Measurements from ENCODE around the gene HOXA9. TPM values are rescaled to one million over a fixed set of nuclear protein-coding genes. Genes with fewer than 3 reads are reported as not detected.

HOXA9 gene
- total RNA-seq, 4 donors from 2014 or later: 0.54 to 0.89 TPM; not detected in 2

- H3K4me3 ChIP-seq: peak overlapping the region in 1 of 2 donors; percentile 94
- no peaks in the 10 kb centered on the region for H3K36me3 ChIP-seq
- TF ChIP-seq EP300 (IDR thresholded peaks at IDR 0.05): no peak
- TF ChIP-seq CTCF (IDR thresholded peaks at IDR 0.05): peak in 1 of 4 experiments; percentile 9
- TF ChIP-seq POLR2AphosphoS5 (IDR thresholded peaks at IDR 0.05): no peak
- H3K4me1 ChIP-seq: peaks cover 0 to 42% (median 0%) of the 10 kb centered on the region in 3 donors
- H3K27ac ChIP-seq: peak overlapping the region in 3 of 4 donors; percentile 70 to 99 (median 90)
- no peak for ATAC-seq
- no peaks in the 10 kb centered on the region for H3K9me3 ChIP-seq
- H3K27me3 ChIP-seq: peaks cover 28% of the 10 kb centered on the region
- WGBS, 2 donors (ENCODE audit: low coverage in 1 of 2): 22 to 38% methylated on average over 10 to 30 of the region's 40 CpGs
These were observed 21.2 kb downstream of the HOXA9 start for GRCh38 chr7:27143950-27144780.

- no peaks in the 10 kb centered on the region for H3K9me3 ChIP-seq
- peaks cover 0 to 47% (median 0%) of the 10 kb centered on the region in 3 donors for H3K4me1 ChIP-seq
- peak within 1 kb of the TSS; percentile 90 to 100 (median 98) for H3K27ac ChIP-seq
- H3K4me3 ChIP-seq: peak within 1 kb of the TSS; percentile 94 to 98
- TF ChIP-seq POLR2A (IDR thresholded peaks at IDR 0.05): peak; percentile 68 to 78
- peak; percentile 93 to 99 (median 98) for TF ChIP-seq CTCF (IDR thresholded peaks at IDR 0.05)
- TF ChIP-seq POLR2AphosphoS5 (IDR thresholded peaks at IDR 0.05): peak; percentile 98
- TF ChIP-seq EP300 (IDR thresholded peaks at IDR 0.05): peak; percentile 22
- WGBS, 2 donors (ENCODE audit: low coverage in 1 of 2): 6 to 13% methylated on average over 14 to 21 of the region's 86 CpGs
- no peaks in the 10 kb centered on the region for H3K36me3 ChIP-seq
- peak; percentile 91 for ATAC-seq
- H3K27me3 ChIP-seq: peaks cover 19% of the 10 kb centered on the region
These were observed 22.1 kb downstream of the HOXA9 start, which contains the start of gene HOXA5 for GRCh38 chr7:27143023-27143949. HOXA5 (minus strand) TSS chr7:27143681; CDS start chr7:27143607, 74 bp downstream.

- Histone ChIP-seq H3K4me3 (peak overlapping the region; percentile 94 to 98), H3K9me3 (no peaks in the 10 kb centered on the region), H3K4me1 (peaks cover 0 to 47% (median 0%) of the 10 kb centered on the region in 3 donors), H3K27ac (peak overlapping the region; percentile 90 to 100 (median 98)), H3K36me3 (no peaks in the 10 kb centered on the region), H3K27me3 (peaks cover 12% of the 10 kb centered on the region)
- 0 to 3% methylated on average over 7 to 24 of the region's 29 CpGs for WGBS, 2 donors (ENCODE audit: low coverage in 1 of 2)
- no peak for TF ChIP-seq POLR2AphosphoS5 (IDR thresholded peaks at IDR 0.05)
- no peak for TF ChIP-seq CTCF (IDR thresholded peaks at IDR 0.05)
- TF ChIP-seq EP300 (IDR thresholded peaks at IDR 0.05): no peak
- no peak for TF ChIP-seq POLR2A (IDR thresholded peaks at IDR 0.05)
- no peak for ATAC-seq
These were observed 22.7 kb downstream of the HOXA9 start for GRCh38 chr7:27142580-27143022.

GRCh38 chr7:27141923-27142579, 23.3 kb downstream of the HOXA9 start:
- no peaks in the 10 kb centered on the region for H3K36me3 ChIP-seq
- TF ChIP-seq POLR2A (IDR thresholded peaks at IDR 0.05) (peak in 1 of 2 donors; percentile 20), POLR2AphosphoS5 (IDR thresholded peaks at IDR 0.05) (peak; percentile 10), CTCF (IDR thresholded peaks at IDR 0.05) (peak in 3 of 4 experiments; percentile 44 to 51 (median 51)), EP300 (IDR thresholded peaks at IDR 0.05) (no peak)
- H3K4me1 ChIP-seq: peaks cover under 1 to 52% (median under 1%) of the 10 kb centered on the region in 3 donors
- no peaks in the 10 kb centered on the region for H3K9me3 ChIP-seq
- 13 to 14% methylated on average over 2 to 22 of the region's 30 CpGs for WGBS, 2 donors (ENCODE audit: low coverage in 1 of 2)
- peak overlapping the region; percentile 94 to 98 for H3K4me3 ChIP-seq
- ATAC-seq: no peak
- peak overlapping the region; percentile 90 to 100 (median 98) for H3K27ac ChIP-seq
- peaks cover 7% of the 10 kb centered on the region for H3K27me3 ChIP-seq
